Right lobe of liver (tissue), 6 donors: ENCODE results near the gene SLC17A9. TPM values are rescaled to one million over a fixed set of nuclear protein-coding genes. Genes with fewer than 3 reads are reported as not detected.
A peak's percentile ranks its signal among the peaks of the same experiment; 100 is the strongest.

Source experiments
- ATAC-seq, 4 donors: fragments of 200-7000 bp; cut with Tn5 transposase; one replicate each; pipeline ENCODE4 v1.9.1; 2020; ENCODE audit warnings: mild to moderate bottlenecking in 4 of 4, moderate library complexity in 4 of 4
- DNase-seq, 3 donors: peaks; one replicate each; pipeline ENCODE4 v3.0.0-alpha.2; 2020
- H3K27ac ChIP-seq, 3 donors: fragments of 200-600 bp; one replicate each; pipeline ENCODE4 v1.8.0; 2022
- H3K27me3 ChIP-seq, 2 donors: fragments of 200-600 bp; one replicate each; pipeline ENCODE4 v1.8.0; 2022
- H3K36me3 ChIP-seq, 4 donors: fragments of 200-600 bp; sonication (generic) in 1 of 4; one replicate each; pipeline versions ENCODE4 v1.5.1 to v1.8.0; 2017 to 2022; ENCODE audit warnings: control low read depth in 1 of 4
- H3K4me1 ChIP-seq, 4 donors: fragments of 200-600 bp; sonication (generic) in 1 of 4; one replicate each; pipeline versions ENCODE4 v1.5.1 to v1.8.0; 2017 to 2022; ENCODE audit warnings: control low read depth in 1 of 4
- H3K4me3 ChIP-seq, 3 donors: fragments of 200-600 bp; one replicate each; pipeline ENCODE4 v1.8.0; 2022
- H3K9me3 ChIP-seq, 4 donors: fragments of 200-600 bp; sonication (generic) in 1 of 4; one replicate each; pipeline versions ENCODE4 v1.5.1 to v1.8.0; 2017 to 2022; ENCODE audit warnings: control low read depth in 1 of 4
- POLR2A ChIP-seq: fragments of 450-650 bp; IDR thresholded peaks from one replicate; pipeline ENCODE4 v1.6.1; 2017; ENCODE audit warnings: antibody characterized with exemption, mild to moderate bottlenecking
- WGBS: methylation state at CpG from one replicate; pipeline ENCODE4 v1.1.6; 2018; ENCODE audit warnings: low coverage, low lambda C conversion rate; ENCODE audit not compliant: insufficient coverage; ENCODE audit errors: missing lambda C conversion rate; 5-methylcytosine and 5-hydroxymethylcytosine counted together
- intact Hi-C, 2 donors: fragments of 100-400 bp; cut with DNase I; formaldehyde crosslinking; loops; one replicate each; pipeline versions ENCODE4 v1.11.2 to v1.14.1; 2022
- total RNA-seq, 6 experiments: library from RNA; depleted of rRNA in 2 of 6; stranded (reverse); fragments of >200 nt in 2 of 6; fragmentation: NEBNext Ultra II Directional in 3 of 6; extraction: Animal tissue kit (Norgen Biotek cat#: 25700) in 3 of 6; gene quantifications; one replicate each; pipeline versions ENCODE4 v1.1.0 to v1.2.4, GENCODE V29; 2016 to 2023
- TF ChIP-seq, protein P1 (sequence below), 4 donors: fragments of 200-600 bp in 3 of 4; fragments of 450-650 bp in 1 of 4; IDR thresholded peaks; one replicate each; pipeline versions ENCODE4 v1.5.1 to v1.8.0; 2016 to 2022; ENCODE audit warnings: antibody characterized with exemption in 4 of 4, mild to moderate bottlenecking in 2 of 4
- donor health status: DM: no; HTN: yes; CAD: no.
- donor health status: DM: no; HTN: no; CAD: no.
- donor health status: DM: no; HTN: no; CAD: no.
- donor health status: DM: no; HTN: yes; CAD: no.
- donor health status: DM: no; HTN: yes; CAD: no.

The SLC17A9 gene
- total RNA-seq, 6 experiments from 2014 or later = 29.8 to 99.4 (median 54.1) TPM

DNA sequence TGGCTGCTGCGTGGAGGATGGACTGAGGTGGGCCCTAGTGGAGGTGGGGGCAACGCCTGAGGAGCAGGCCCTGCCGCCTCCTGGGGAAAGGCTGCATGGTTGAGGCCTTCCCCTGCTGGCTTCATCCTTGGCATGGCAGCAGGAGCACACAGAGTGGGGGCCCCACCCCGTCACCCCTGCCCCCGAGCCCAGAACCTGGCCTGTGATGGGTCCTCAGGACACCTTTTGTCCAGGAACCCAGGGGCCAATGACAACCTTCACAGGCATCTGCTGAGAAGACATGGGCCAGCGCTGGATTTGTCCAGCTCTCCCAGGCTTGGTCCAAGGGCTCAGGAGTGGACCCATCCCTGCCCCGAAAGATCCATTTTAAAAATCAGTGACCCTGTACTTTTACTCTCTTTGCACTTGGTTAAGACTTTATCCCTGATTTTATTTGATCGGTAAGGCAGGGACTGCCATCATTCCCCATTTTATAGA lies 575 bp upstream of the SLC17A9 start:
- DNase-seq (no peak), ATAC-seq (no peak)
- H3K36me3 ChIP-seq = peaks cover 0 to 8% (median 0%) of the 10 kb centered on the region in 4 donors
- peak overlapping the region; percentile 60 to 67 (median 61) for H3K4me3 ChIP-seq
- H3K27me3 ChIP-seq = no peaks in the 10 kb centered on the region
- H3K4me1 ChIP-seq = peaks cover 0 to 32% (median 9%) of the 10 kb centered on the region in 4 donors
- H3K27ac ChIP-seq = peak overlapping the region; percentile 40 to 96 (median 88)
- WGBS = 61% methylated on average over 3 of the region's 8 CpGs
- intact Hi-C loops = no loop called here
- no peaks in the 10 kb centered on the region for H3K9me3 ChIP-seq
- TF ChIP-seq POLR2A = no peak
- TF ChIP-seq, protein P1, sequence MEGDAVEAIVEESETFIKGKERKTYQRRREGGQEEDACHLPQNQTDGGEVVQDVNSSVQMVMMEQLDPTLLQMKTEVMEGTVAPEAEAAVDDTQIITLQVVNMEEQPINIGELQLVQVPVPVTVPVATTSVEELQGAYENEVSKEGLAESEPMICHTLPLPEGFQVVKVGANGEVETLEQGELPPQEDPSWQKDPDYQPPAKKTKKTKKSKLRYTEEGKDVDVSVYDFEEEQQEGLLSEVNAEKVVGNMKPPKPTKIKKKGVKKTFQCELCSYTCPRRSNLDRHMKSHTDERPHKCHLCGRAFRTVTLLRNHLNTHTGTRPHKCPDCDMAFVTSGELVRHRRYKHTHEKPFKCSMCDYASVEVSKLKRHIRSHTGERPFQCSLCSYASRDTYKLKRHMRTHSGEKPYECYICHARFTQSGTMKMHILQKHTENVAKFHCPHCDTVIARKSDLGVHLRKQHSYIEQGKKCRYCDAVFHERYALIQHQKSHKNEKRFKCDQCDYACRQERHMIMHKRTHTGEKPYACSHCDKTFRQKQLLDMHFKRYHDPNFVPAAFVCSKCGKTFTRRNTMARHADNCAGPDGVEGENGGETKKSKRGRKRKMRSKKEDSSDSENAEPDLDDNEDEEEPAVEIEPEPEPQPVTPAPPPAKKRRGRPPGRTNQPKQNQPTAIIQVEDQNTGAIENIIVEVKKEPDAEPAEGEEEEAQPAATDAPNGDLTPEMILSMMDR (IDR thresholded peaks at IDR 0.05) = no peak

DNA sequence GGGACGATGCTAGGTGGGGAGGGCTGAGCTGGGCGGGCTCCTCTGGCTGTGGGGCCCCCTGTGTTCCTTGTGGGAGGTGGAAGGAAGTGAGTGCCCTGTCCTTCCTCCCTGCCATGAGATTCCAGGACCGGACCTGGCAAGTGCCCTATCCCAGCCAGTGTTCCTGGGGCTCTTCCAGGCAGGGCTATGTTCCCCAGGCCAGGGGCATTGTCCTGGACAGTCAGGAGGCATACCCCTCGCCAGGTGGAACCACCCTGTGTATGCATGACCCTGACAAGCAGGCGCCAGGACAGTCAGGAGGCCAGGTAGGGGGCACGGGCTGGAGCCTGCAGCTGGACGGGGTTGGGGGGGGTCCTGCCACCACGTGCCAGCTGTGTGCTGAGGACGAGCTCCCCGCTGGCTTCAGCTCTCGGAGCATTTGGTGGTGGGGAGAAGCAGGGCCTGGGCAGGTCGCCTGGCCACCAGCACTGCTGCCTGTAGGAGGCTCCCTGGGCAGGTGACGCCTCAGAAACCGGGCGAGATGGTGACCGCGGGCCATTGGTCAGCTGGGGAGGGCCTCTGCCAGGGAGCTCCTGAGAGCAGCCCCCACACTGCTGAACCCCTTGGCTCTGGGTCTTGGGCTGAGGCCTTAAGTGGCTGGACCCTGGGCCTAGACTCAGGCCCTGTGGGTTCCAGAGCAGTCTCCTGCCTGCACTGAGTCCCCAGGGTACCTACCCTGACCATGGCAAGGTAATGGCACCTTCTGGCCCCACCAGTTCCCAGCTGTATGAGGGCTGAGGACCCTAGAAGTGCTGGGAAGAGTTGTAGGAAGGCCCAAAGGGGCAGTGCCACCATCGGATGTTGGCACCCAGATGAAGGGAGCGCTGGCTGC lies 694 bp downstream of the SLC17A9 start:
- WGBS = 13% methylated on average over 3 of the region's 19 CpGs

DNA sequence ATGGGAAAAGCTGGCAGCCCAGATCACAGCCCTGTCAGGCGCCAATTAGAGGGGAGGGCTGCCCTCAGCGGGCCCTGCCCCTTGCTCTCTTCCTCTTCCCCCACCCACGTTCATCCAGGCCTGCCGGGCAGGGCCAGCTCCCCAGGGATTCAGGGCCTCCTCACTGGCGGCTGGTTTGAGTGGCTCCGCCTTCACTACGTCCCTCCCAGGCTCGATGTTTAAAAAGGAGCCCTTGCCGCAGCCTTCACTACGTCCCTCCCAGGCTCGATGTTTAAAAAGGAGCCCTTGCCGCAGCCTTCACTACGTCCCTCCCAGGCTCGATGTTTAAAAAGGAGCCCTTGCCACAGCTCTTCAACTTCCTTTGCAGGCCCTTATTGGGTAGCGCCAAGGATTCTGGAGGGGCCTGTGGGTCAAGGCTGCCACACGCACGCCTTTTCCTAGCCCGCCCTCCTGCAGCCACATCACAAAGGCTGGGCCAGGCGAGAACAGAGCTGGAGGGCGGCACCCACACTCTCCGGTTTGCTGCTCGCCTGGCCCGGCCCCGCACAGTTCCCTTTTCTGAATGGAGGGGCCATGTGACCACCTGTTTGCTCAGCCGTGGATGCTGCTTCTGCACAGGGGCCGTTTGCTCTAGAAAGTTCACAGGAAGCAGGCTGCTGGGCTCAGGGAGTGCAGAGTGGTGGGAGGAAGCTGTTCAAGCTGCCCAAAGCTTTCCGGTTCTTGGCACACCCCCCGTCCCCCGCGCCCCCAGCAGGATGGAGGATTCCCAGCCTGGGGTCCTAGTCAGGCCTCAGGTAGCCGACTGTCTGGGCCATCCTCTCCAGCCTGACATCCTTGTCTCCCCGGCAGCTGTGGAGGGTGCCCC lies 1.6 kb downstream of the SLC17A9 start:
- whole genome bisulfite sequencing = 0% methylated on average over 7 of the region's 32 CpGs
- peak; percentile 39 to 54 (median 50) for ATAC-seq
- Histone ChIP-seq H3K4me3 (peak overlapping the region; percentile 60 to 67 (median 61)), H3K4me1 (peaks cover 0 to 32% (median 10%) of the 10 kb centered on the region in 4 donors), H3K9me3 (no peaks in the 10 kb centered on the region), H3K27ac (peak overlapping the region; percentile 77 to 96 (median 88)), H3K36me3 (peaks cover 0 to 14% (median 2%) of the 10 kb centered on the region in 4 donors), H3K27me3 (no peaks in the 10 kb centered on the region)
- TF ChIP-seq, protein P1 (IDR thresholded peaks at IDR 0.05) = no peak
- peak; percentile 60 for TF ChIP-seq POLR2A
- intact Hi-C loops = no loop called here
- DNase-seq = peak; percentile 84 to 91 (median 89)

More for the DNA sequence above, 694 bp downstream of the SLC17A9 start:
- H3K27ac ChIP-seq = peak overlapping the region; percentile 77 to 96 (median 88)
- peaks cover 0 to 13% (median 2%) of the 10 kb centered on the region in 4 donors for H3K36me3 ChIP-seq
- TF ChIP-seq, protein P1 (IDR thresholded peaks at IDR 0.05) = peak in 1 of 4 donors; percentile 11
- TF ChIP-seq POLR2A = no peak
- H3K4me1 ChIP-seq = peaks cover 0 to 32% (median 10%) of the 10 kb centered on the region in 4 donors
- intact Hi-C loops = no loop called here
- DNase-seq (peak in 2 of 3 donors; percentile 82 to 83), ATAC-seq (peak; percentile 1 to 28 (median 12))
- peak overlapping the region; percentile 60 to 67 (median 61) for H3K4me3 ChIP-seq
- H3K9me3 ChIP-seq = no peaks in the 10 kb centered on the region
- H3K27me3 ChIP-seq = no peaks in the 10 kb centered on the region
